ENCODE data around the gene HMGB1.

DNA sequence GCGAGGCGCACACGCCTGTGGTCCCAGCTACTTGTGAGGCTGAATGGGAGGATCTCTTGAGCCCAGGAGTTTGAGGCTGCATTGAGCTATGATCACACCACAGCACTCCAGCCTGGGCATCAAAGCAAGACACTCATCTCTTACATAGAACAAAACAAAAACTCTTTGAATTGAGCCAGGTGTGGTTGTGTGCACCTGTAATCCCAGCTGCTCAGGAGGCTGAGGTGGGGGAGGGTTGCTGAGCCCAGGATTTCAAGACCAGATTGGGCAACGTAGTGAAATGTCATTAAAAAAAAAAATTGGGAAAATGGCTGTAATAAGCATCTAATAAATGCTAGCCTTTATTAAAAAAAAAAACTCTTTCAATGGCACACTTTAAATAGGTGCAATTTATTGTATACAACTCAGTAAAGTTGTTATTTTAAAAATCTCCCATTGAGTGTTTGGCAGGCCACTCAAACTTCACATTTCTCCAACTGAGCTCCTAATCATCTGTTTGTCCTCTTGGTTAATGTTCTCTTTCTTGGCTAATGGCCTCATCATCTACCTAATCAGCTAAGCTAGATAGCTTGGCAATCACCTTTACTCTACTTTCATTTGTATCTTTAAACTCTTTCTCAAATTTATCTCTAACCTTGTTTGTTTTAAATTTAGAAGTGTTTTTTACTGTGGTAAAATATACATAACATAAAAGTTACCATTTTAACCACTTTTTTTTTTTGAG is 28.1 kb upstream of the HMGB1 start:
- TF ChIP-seq POLR2A (IDR thresholded peaks at IDR 0.05) (no peak), CTCF (IDR thresholded peaks at IDR 0.05) (no peak)

Data from testis (tissue), 2 donors.